GM19397 (cell line): Measurements from ENCODE around the gene RABL2A.
"Not testable (repeated sequence)": the region's sequence is repeated elsewhere in the genome, so short reads cannot be mapped to it uniquely, and the experiment has no call there.

Experiments used
- ATAC-seq: cut with Tn5 transposase; IDR thresholded peaks from one replicate; pipeline ENCODE4 v1.9.1; 2021; ENCODE audit warnings: mild to moderate bottlenecking, moderate library complexity; ENCODE audit not compliant: unreplicated experiment

The RABL2A gene

DNA sequence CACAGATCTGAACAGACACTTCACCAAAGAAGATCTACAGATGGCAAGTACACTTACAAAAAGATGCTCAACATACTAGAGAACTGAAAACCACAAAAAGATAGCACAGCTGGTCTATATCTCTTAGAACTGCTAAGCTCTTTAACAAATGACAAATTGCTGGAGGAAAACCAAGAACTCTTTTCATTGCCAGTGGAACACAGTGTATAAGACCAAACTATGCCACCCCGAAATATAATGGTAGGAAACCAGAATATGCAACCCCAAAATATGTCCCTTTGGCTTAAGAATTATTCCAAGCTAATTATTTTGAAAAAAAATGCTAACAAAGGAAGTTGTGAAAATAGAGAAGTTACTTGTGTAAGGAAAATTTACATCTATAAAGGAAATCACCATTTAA, 21.0 kb upstream of the RABL2A start:
- not testable (repeated sequence) for ATAC-seq

DNA sequence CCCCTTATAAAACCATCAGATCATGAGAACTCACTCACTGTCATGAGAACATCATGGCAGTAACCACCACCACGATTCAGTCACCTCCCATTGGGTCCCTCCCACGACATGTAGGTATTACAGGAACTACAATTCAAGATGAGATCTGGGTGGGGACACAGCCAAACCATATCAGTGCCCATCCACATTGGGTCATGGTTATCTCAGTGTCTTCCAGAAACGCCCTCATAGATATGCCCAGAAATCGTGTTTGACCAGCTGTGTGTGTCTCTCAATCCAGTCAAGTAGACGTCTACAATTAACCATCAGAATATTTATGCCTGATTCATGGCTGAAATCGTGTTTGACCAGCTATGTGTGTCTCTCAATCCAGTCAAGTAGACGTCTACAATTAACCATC, 17.2 kb upstream of the RABL2A start:
- ATAC-seq = not testable (repeated sequence)

DNA sequence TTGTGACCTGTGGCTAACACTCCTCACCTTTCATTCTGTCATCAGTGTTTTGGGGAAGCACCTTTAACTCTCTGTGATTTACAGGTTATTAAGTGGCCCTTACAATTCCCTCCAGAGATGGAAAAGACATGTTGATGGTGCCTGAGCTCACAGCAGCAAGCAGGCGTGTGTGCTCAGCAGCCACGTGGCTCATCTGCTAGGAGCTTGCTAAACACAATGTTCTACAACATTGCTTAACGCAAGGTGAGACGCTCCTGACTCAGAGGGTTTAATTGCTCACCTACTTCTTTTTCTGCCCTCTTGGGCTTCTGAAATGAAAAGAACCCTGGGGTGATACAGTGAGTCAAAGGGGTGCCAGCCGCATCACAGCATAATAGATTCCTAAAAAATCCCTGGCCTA, 6.1 kb upstream of the RABL2A start:
- not testable (repeated sequence) for ATAC-seq

DNA sequence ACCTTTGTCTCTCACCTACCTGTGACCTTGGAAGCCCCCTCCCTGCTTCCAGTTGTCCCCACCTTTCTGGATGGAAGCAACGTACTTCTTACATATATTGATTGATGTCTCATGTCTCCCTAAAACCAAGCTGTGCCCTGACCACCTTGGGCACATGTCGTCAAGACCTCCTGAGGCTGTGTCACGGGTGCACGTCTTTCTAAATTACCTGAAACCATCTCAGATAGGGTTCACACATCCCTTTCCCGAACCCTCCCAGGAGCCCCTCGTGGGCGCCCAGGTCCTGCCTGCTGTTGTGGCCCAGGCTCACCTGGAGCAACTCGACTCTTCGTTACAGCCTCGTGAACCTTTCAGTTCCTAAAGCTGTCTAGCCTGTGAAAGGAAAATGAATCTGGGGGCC, 1.2 kb upstream of the RABL2A start:
- not testable (repeated sequence) for ATAC-seq

DNA sequence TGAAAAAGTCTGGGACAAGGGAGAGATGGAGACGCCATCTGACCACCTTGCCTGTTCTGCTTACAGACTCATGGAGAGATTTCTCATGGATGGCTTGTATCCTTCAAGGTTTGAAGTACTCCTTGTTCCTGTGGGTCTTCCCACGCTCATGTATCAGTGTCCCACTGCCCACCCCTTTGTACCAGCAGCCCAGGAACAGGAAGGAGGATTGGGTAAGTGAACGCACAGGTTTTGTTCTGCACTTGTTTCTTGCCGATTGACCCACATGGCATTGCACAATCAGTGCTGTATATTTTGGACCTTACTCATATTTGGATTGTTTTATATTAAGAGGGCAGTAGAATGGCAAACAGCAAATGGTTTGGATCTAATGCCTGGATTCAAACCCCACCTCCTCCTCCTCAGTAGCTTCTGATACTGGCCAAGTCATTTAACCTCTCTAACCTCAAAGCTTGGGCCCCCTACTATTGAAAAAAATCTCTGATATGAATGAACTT, 5.8 kb downstream of the RABL2A start:
- not testable (repeated sequence) for ATAC-seq

- not testable (repeated sequence) for ATAC-seq
These were observed 8.3 kb downstream of the RABL2A start for GRCh38 chr2:113635358-113635757.

DNA sequence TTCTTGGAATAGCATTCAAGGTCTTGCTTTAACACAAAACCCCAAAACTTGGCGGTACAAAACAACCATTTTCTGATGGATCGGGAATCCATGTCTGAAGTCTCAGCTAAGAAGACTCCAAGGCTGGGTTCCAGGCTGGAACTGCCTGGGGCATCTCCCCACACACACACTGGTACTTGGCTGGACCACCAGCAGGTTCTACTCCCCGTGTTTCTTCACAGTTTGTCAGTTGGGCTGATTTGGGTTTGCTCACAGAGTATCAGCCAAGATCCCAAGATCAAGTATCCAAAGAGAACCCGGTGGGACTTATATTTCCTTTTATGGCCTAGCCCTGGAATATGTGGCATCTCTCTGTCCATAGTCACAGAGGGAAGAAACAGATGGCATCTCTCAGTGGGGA, 9.2 kb downstream of the RABL2A start:
- not testable (repeated sequence) for ATAC-seq

DNA sequence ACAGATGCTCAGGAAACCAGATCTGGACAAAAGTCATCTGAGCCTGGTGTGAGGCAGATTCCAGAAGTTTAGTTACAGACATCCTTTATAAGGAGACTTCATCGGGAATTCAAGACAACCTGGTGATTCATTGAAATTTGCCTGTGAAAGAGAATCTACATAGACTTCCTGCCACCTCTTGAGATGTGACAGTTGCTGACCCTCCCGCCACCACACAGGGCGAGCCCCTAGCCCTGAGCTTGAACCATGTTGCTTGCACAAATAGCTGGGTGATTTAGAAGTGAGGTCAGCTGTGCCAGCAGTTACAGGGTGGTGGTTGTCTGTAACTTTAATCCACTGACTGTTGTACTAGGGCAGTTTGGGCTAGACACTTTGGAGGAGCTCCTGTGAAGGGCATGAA, 11.0 kb downstream of the RABL2A start:
- not testable (repeated sequence) for ATAC-seq

DNA sequence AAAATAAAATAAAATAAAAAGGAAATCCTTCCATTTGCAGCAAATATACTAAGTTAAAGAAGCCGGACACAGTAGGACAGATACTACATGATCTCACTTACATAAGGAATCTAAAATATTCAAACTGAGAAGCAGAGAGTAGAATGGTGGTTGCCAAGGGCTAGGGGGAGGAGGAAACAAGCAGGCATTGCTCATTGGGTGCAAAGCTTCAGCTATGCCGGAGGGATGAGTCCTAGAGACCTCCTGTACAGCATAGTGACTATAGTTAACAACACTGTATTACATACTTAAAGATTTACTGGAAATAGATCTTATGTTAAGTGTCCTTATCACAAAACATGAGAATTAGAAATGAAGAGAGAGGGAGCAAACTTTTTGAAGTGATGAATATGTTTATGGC, 19.2 kb downstream of the RABL2A start:
- ATAC-seq = not testable (repeated sequence)

DNA sequence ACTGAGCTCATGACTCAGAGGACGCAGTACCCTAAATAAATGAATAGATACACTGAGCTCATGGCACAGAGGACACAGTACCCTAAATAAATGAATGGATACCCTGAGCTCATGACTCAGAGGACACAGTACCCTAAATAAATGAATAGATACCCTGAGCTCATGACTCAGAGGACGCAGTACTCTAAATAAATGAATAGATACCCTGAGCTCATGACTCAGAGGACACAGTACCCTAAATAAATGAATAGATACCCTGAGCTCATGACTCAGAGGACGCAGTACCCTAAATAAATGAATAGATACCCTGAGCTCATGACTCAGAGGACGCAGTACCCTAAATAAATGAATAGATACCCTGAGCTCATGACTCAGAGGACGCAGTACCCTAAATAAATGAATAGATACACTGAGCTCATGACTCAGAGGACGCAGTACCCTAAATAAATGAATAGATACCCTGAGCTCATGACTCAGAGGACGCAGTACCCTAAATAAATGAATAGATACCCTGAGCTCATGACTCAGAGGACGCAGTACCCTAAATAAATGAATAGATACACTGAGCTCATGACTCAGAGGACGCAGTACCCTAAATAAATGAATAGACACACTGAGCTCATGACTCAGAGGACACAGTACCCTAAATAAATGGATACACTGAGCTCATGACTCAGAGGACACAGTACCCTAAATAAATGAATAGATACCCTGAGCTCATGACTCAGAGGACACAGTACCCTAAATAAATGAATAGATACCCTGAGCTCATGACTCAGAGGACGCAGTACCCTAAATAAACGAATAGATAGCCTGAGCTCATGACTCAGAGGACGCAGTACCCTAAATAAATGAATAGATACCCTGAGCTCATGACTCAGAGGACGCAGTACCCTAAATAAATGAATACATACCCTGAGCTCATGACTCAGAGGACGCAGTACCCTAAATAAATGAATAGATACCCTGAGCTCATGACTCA, 24.1 kb downstream of the RABL2A start:
- not testable (repeated sequence) for ATAC-seq

- not testable (repeated sequence) for ATAC-seq
These were observed 25.5 kb downstream of the RABL2A start for GRCh38 chr2:113652599-113652998.

DNA sequence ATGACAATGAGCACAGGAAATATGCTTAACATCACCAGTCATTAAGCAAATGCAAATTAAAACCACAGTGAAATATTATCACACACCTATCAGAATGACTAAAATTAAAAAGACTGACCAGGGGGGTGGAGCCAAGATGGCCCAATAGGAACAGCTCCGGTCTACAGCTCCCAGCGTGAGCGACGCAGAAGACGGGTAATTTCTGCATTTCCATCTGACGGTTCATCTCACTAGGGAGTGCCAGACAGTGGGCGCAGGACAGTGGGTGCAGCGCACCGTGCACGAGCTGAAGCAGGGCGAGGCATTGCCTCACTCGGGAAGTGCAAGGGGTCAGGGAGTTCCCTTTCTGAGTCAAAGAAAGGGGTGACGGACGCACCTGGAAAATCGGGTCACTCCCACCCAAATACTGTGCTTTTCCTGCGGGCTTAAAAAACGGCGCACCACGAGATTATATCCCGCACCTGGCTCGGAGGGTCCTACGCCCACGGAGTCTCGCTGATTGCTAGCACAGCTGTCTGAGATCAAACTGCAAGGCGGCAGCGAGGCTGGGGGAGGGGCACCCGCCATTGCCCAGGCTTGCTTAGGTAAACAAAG, 29.1 kb downstream of the RABL2A start:
- not testable (repeated sequence) for ATAC-seq

DNA sequence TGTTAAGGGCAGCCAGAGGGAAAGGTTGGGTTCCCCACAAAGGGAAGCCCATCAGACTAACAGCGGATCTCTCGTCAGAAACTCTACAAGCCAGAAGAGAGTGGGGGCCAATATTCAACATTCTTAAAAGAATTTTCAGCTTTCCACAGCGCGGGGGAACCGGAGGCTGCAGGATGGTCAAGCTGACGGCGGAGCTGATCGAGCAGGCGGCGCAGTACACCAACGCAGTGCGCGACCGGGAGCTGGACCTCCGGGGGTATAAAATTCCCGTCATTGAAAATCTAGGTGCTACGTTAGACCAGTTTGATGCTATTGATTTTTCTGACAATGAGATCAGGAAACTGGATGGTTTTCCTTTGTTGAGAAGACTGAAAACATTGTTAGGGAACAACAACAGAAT, 30.7 kb downstream of the RABL2A start:
- ATAC-seq = not testable (repeated sequence)

DNA sequence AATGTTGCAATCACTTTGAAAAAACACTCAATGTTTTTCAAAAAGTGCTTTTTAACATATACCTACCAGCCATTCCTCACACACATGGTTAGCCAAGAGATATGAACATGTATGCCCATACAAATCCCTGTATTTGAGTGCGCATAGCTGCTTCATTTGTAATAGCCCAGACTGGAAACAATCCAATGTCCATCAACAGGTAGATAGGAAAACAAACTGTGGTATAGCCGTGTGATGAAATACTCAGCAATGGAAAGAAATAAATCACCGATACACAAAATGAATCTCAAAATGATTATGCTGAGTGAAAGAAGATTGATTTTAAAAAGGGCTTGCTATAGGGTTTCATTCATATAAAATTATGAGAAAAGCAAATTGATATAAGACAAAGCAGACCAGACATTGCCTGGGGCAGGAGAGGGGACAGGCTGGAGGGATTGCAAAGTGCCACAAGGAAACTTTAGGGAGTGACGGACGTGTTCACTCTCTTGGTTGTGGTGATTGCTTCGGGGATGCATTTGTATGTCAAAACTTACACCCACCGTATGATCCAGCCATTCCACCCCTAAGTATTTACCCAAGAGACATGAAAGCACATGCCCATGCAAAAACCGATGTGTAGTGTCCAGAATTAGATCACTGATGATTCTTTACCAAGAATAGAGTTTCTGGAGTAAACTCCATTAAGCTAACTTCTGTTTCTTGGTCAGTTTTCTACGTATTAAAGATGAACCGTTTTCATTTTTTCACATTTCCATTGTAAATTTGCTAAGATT, 36.4 kb downstream of the RABL2A start:
- not testable (repeated sequence) for ATAC-seq

GRCh38 chr2:113664761-113665533, 37.9 kb downstream of the RABL2A start:
- ATAC-seq = not testable (repeated sequence)

- not testable (repeated sequence) for ATAC-seq
These were observed 41.9 kb downstream of the RABL2A start for GRCh38 chr2:113669013-113669412.

DNA sequence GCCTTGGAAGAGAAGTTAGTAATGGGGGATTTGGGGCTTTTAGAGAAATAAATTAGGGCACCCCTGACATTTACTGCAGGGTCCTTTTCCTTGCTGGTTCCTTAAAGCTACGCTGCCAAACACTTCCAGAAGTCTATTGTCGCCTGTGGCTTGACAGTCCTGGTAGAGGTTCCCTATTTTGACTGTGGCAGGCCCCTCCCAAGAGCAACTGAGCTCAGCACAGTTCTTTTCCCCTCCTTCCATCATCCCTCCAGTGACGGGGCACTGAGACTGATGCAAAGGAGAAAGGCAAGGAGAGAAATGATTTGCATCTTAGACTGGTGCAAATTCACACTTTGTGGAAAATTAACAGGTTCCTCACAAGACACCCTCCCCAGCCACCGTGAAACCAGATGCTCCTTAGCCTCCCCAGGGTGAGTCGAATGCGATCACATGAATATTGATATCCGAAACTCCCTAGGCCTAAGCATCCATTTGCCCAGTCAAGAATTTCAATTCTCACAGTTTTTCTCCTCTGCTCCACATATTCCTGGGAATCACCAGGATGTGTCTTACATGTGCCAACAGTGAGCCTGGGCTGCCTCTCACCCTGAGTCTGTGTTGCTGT, 45.4 kb downstream of the RABL2A start:
- ATAC-seq = no peak

DNA sequence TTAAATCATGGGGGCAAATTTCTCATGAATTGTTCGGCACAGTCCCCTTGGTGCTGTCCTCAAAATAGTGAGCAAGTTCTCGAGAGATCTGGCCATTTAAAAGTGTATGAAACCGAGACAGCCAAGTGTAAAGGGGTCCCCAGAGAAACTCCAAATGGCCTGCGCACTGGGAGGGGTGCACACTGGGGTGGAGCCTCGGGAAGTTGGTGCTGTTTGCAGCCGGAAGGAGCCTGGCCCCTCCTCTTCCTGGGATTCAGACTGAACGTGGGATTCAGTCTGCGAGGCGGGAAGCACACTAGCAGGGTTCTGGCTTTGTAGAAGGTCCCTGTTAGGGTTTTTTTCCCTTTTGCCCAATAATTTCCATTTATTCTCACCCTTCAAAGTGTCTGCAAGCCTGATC, 48.8 kb downstream of the RABL2A start:
- no peak for ATAC-seq

GRCh38 chr2:113676623-113677266, 49.7 kb downstream of the RABL2A start:
- no peak for ATAC-seq
